Left ventricle myocardium inferior (tissue), 1 donor: ENCODE results near the gene COMT. TPM values are rescaled to one million over a fixed set of nuclear protein-coding genes. Genes with fewer than 3 reads are reported as not detected.

Experiments
- DNase-seq: peaks from one replicate; pipeline ENCODE4 v3.0.0-alpha.2; 2020
- H3K27ac ChIP-seq: fragments of 200-600 bp; replicated peaks from 2 replicates; pipeline ENCODE4 v1.8.0; 2021
- H3K27me3 ChIP-seq: fragments of 200-600 bp; 2 replicates; pipeline ENCODE4 v1.8.0; 2021; ENCODE audit warnings: low read depth
- H3K36me3 ChIP-seq: fragments of 200-600 bp; 2 replicates; pipeline ENCODE4 v1.8.0; 2021
- H3K4me1 ChIP-seq: fragments of 200-600 bp; 2 replicates; pipeline ENCODE4 v1.8.0; 2021
- H3K4me3 ChIP-seq: fragments of 200-600 bp; 2 replicates; pipeline ENCODE4 v1.8.0; 2021; ENCODE audit warnings: mild to moderate bottlenecking, moderate library complexity
- H3K9me3 ChIP-seq: fragments of 200-600 bp; replicated peaks from 2 replicates; pipeline ENCODE4 v1.8.0; 2021
- CTCF ChIP-seq: fragments of 200-600 bp; IDR thresholded peaks from 2 replicates; pipeline ENCODE4 v1.8.0; 2021; ENCODE audit warnings: antibody characterized with exemption, mild to moderate bottlenecking, borderline replicate concordance
- intact Hi-C: fragments of 100-400 bp; cut with micrococcal nuclease; formaldehyde crosslinking; loops from one replicate; pipeline ENCODE4 v1.11.0; 2022
- total RNA-seq: library from RNA; stranded (reverse); fragmentation: NEBNext Ultra II Directional; extraction: Animal tissue kit (Norgen Biotek cat#: 25700); gene quantifications from one replicate; pipeline ENCODE4 v1.2.1, GENCODE V29; 2021
- donor health status: DM: no; HTN: yes; CAD: no; lungs with severe emphysema.

COMT gene
- total RNA-seq, 1 donor from 2014 or later, result 81.5 TPM

GRCh38 chr22:19962909-19963806, 21.6 kb downstream of the COMT start:
- Histone ChIP-seq H3K27ac (no peak overlapping the region), H3K9me3 (no peaks in the 10 kb centered on the region), H3K36me3 (peaks cover 41% of the 10 kb centered on the region), H3K4me3 (no peak overlapping the region), H3K4me1 (peaks cover 43% of the 10 kb centered on the region), H3K27me3 (no peaks in the 10 kb centered on the region)
- no peak for DNase-seq
- no peak for TF ChIP-seq CTCF
- intact Hi-C loops, result no loop called here

- DNase-seq, result no peak
- Histone ChIP-seq H3K4me3 (no peak overlapping the region), H3K27ac (no peak overlapping the region), H3K4me1 (peaks cover 40% of the 10 kb centered on the region), H3K36me3 (peaks cover 50% of the 10 kb centered on the region), H3K27me3 (no peaks in the 10 kb centered on the region), H3K9me3 (no peaks in the 10 kb centered on the region)
- intact Hi-C loops, result no loop called here
- TF ChIP-seq CTCF, result no peak
These were observed 22.5 kb downstream of the COMT start for GRCh38 chr22:19963863-19964642.

- Histone ChIP-seq H3K4me1 (peaks cover 32% of the 10 kb centered on the region), H3K27ac (no peak overlapping the region), H3K27me3 (no peaks in the 10 kb centered on the region), H3K36me3 (peaks cover 58% of the 10 kb centered on the region), H3K4me3 (no peak overlapping the region), H3K9me3 (no peaks in the 10 kb centered on the region)
- no peak for TF ChIP-seq CTCF
- DNase-seq, result no peak
- intact Hi-C loops, result no loop called here
These were observed 23.3 kb downstream of the COMT start for GRCh38 chr22:19964701-19965386.

GRCh38 chr22:19965771-19966709, 24.5 kb downstream of the COMT start:
- Histone ChIP-seq H3K36me3 (peaks cover 67% of the 10 kb centered on the region), H3K4me1 (peaks cover 28% of the 10 kb centered on the region), H3K4me3 (no peak overlapping the region), H3K27ac (no peak overlapping the region), H3K9me3 (no peaks in the 10 kb centered on the region), H3K27me3 (no peaks in the 10 kb centered on the region)
- intact Hi-C loops, result no loop called here
- peak; percentile 29 for TF ChIP-seq CTCF
- no peak for DNase-seq
